ENCODE data around the gene CEMP1.

The CEMP1 gene

DNA sequence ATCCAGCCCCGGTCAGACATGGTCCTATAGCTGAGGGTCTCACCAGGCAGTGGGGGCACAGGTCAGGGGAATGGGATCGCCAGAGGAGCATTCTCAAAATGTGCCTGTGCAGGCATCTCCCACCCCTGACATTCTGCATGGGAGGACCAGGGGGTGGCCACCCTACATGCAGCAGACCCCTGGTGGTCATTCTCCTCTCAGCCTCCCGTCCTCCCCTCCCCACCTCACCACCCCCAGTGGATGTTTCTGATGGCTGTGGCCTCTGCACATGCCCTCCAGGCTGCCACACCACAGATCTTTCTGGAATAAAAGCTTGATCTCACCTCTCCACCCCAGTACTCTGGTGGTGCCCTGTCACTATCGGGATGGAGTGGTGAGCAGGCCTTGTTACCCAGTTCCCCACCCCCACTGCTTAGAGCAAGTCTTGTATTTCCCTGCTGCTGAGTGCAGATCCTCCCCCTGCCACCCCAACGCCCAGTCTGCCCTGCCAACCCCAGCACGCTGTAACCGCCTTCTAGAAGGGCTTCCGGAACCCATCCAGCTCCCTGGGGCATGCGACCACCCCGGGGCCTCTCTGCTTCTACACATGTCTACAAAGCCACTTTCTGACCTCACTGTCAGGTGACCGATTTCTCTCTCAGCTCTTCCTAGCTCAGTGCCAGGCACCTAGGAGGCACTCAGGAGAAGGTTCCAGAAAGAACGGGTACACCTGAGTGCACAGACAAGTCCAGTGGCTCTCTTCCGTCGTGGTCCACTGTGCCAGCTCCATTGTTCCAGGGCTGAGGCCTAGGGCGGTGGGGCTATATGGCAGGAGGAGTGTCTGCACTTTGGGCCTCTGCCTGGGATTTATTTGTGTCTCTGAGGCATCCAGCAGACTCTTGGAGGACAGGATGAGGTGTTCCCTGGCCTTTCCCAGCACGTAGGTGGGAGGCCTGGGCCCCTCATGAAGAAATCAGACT lies 47.0 kb downstream of the CEMP1 start:
- DNase-seq (ENCODE audit: low spot score) = no peak

DNA sequence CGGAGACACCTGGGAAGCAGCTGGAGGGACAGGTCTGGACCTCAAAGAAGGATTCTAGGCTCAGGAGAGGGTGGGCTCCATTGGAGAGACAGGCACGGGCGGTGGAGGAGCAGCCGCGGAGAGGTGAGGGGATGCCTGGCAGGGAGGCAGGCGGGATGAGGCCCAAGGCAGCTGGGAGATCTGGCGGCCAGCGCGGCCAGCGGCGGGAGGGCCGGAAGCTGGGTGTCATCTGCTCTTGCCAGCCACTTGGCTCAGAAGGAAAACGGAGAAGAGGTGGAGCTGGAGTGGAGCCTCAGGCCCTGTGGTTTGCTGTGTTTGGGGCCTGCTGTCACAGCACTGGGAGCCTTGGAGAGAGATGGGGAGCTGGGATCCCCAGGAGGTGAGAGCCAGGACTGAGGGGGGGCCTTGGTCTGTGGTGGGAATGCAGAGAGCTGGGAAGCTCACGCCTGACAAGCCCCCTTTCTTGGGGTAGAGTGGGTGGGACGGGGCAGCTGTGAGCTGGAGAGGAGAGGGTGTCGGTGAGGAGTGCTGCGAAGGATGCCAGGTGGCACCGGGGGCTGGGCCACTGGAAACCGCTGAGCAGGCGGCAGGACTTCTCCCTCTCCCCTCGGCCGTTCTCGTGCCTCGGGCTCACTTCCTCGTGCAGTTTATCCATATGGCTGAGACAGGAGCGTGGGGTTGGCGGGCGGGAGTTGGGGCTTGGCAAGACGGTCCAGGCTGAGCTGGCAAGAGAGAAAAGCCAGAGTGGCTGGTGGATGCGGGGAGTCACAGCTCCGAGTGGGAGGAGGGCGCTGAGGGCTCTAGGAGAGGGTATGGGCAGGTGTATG lies 48.3 kb downstream of the CEMP1 start:
- DNase-seq (ENCODE audit: low spot score) = no peak

GRCh38 chr16:2482249-2482648 lies 49.0 kb downstream of the CEMP1 start:
- no peak for DNase-seq (ENCODE audit: low spot score)

GRCh38 chr16:2481676-2482075 lies 49.5 kb downstream of the CEMP1 start:
- no peak for DNase-seq (ENCODE audit: low spot score)

DNA sequence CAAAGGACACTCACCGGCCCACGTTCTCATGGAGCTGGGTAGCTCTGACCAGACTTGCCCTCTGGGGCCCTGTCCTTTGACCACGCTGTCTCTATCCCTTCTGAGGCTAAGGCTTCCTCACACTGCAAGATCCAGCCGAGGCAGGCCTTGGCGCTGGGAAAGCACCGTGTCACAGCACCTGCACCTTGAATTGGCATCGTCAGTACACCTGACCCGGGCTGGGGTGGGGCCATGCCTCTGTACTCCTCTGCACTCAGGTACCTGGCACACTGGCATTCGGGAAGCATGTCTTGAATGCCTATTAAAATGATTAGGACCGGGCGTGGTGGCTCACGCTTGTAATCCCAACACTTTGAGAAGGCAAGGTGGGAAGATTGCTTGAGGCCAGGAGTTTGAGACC lies 50.3 kb downstream of the CEMP1 start:
- no peak for DNase-seq (ENCODE audit: low spot score)

All from hematopoietic multipotent progenitor cell treated with erythropoietin and hydrocortisone succinate and interleukin-3 and kit ligand, for 17 days (in vitro differentiated cells).